ENCODE measurements around the gene TNFAIP8L1. TPM values are rescaled to one million over a fixed set of nuclear protein-coding genes. Genes with fewer than 3 reads are reported as not detected.

TNFAIP8L1 gene
- total RNA-seq, 1 experiment from 2014 or later: 22.2 TPM

DNA sequence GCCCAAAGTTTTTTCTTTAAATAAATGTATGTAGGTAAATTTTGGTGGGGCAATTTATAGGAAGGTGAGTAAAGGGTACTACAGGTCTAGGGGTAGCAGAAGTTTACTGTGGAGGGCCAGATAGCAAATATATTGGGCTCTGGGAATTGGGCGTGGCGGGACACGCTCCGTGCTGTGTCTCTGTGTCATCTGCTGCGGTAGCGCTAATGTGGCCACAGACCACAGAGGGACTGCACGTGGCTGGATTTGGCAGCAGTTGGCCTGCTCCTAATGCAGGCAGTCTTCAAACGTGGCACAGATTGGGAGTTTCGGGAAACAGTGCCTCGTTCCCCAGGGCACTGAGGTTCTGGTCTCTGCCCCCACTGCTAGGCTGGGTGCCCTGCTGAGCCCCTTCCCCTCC lies 47.4 kb downstream of the TNFAIP8L1 start:
- H3K9me3 ChIP-seq (ENCODE audit: control insufficient read depth in 1 of 2, insufficient read depth in 1 of 2, low read depth in 1 of 2, low read length in 2 of 2): no peaks in the 10 kb centered on the region
- POLR2A ChIA-PET: no interaction called here
- H3K79me2 ChIP-seq (ENCODE audit: insufficient read depth, low read length): no peaks in the 10 kb centered on the region
- no peaks in the 10 kb centered on the region for H3K27me3 ChIP-seq (ENCODE audit: insufficient read depth, low read length)
- H3K4me2 ChIP-seq (ENCODE audit: low read length): no peak overlapping the region
- no TSS peak for BruUV-seq (replicated peaks)
- H3K9ac ChIP-seq (ENCODE audit: low read length): no peak overlapping the region
- DNase-seq (ENCODE audit: low read depth, low spot score) (no peak), ATAC-seq (no peak)
- no peak overlapping the region for H2AFZ ChIP-seq (ENCODE audit: low read depth, low read length, poor library complexity, severe bottlenecking)
- H3K36me3 ChIP-seq (ENCODE audit: control insufficient read depth in 1 of 2, insufficient read depth in 2 of 2, low read length in 2 of 2): peaks cover 4 to 37% of the 10 kb centered on the region in 2 experiments
- no peaks in the 10 kb centered on the region for H3K9me2 ChIP-seq (ENCODE audit: insufficient read depth)
- no peak overlapping the region for H3K27ac ChIP-seq (ENCODE audit: low read depth, low read length)
- RAD21 ChIA-PET (ENCODE audit: low non-redundant PET in 1 of 2, low total read pairs in 2 of 2, uncharacterized antibody in 2 of 2, unreplicated experiment in 2 of 2): no interaction called here
- H4K20me1 ChIP-seq (ENCODE audit: insufficient read depth): no peaks in the 10 kb centered on the region
- H3K4me1 ChIP-seq (ENCODE audit: control insufficient read depth in 1 of 2, insufficient read depth in 2 of 2, low read length in 2 of 2): no peaks in the 10 kb centered on the region
- TF ChIP-seq, protein P1, sequence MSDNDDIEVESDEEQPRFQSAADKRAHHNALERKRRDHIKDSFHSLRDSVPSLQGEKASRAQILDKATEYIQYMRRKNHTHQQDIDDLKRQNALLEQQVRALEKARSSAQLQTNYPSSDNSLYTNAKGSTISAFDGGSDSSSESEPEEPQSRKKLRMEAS (IDR thresholded peaks at IDR 0.05): no peak
- no peak for TF ChIP-seq CEBPB (IDR thresholded peaks at IDR 0.05; ENCODE audit: low read depth)
- TF ChIP-seq ELF1 (IDR thresholded peaks at IDR 0.05; ENCODE audit: borderline replicate concordance, low read depth): no peak
- TF ChIP-seq ZNF274 (IDR thresholded peaks at IDR 0.05; ENCODE audit: low read depth, low read length): no peak
- no peak for TF ChIP-seq ZFX (IDR thresholded peaks at IDR 0.05)
- TF ChIP-seq, protein P2, sequence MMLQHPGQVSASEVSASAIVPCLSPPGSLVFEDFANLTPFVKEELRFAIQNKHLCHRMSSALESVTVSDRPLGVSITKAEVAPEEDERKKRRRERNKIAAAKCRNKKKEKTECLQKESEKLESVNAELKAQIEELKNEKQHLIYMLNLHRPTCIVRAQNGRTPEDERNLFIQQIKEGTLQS (IDR thresholded peaks at IDR 0.05): no peak
- TF ChIP-seq SIN3A (IDR thresholded peaks at IDR 0.05; ENCODE audit: low read depth): no peak
- TF ChIP-seq POLR2AphosphoS5 (IDR thresholded peaks at IDR 0.05; ENCODE audit: low read depth, low read length): no peak
- TF ChIP-seq FOSL1 (IDR thresholded peaks at IDR 0.05; ENCODE audit: low read depth): no peak
- TF ChIP-seq, protein P3, sequence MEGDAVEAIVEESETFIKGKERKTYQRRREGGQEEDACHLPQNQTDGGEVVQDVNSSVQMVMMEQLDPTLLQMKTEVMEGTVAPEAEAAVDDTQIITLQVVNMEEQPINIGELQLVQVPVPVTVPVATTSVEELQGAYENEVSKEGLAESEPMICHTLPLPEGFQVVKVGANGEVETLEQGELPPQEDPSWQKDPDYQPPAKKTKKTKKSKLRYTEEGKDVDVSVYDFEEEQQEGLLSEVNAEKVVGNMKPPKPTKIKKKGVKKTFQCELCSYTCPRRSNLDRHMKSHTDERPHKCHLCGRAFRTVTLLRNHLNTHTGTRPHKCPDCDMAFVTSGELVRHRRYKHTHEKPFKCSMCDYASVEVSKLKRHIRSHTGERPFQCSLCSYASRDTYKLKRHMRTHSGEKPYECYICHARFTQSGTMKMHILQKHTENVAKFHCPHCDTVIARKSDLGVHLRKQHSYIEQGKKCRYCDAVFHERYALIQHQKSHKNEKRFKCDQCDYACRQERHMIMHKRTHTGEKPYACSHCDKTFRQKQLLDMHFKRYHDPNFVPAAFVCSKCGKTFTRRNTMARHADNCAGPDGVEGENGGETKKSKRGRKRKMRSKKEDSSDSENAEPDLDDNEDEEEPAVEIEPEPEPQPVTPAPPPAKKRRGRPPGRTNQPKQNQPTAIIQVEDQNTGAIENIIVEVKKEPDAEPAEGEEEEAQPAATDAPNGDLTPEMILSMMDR (IDR thresholded peaks at IDR 0.05 in 2 of 3, conservative IDR thresholded peaks at IDR 0.05 in 1 of 3; ENCODE audit: borderline replicate concordance in 1 of 3, insufficient read depth in 1 of 3, low read depth in 2 of 3, low read length in 2 of 3): no peak
- TF ChIP-seq TCF7L2 (IDR thresholded peaks at IDR 0.05; ENCODE audit: borderline replicate concordance, extremely low read depth, insufficient read depth, insufficient read length): no peak
- H3K4me3 ChIP-seq (replicated peaks in 1 of 2; ENCODE audit: low read depth in 1 of 2, low read length in 2 of 2): no peak overlapping the region
- intact Hi-C loops (cut with micrococcal nuclease): no loop called here
- CTCF ChIA-PET: interaction anchor here (1.1 kb wide), 1 partner anchor 10 kb away, joined by 3 read pairs; no protein-coding TSS in a partner anchor

All from HCT116 (cell line).